HG02943 (cell line): Measurements from ENCODE around the gene GCNT2.
"Not testable (repeated sequence)": the region's sequence is repeated elsewhere in the genome, so short reads cannot be mapped to it uniquely, and the experiment has no call there.

Source experiments
- ATAC-seq: cut with Tn5 transposase; IDR thresholded peaks from one replicate; pipeline ENCODE4 v1.9.1; 2021; ENCODE audit warnings: mild to moderate bottlenecking, low read depth, moderate library complexity; ENCODE audit not compliant: unreplicated experiment

GCNT2 gene

GRCh38 chr6:10543488-10543887 lies 22.3 kb downstream of the GCNT2 start:
- ATAC-seq: no peak

- no peak for ATAC-seq
Observed at GRCh38 chr6:10545482-10545881, 24.3 kb downstream of the GCNT2 start.

GRCh38 chr6:10547809-10548208 lies 26.7 kb downstream of the GCNT2 start:
- ATAC-seq: no peak

- no peak for ATAC-seq
Observed at GRCh38 chr6:10550764-10551163, 29.6 kb downstream of the GCNT2 start.

- no peak for ATAC-seq
Observed at GRCh38 chr6:10552270-10552810, 31.2 kb downstream of the GCNT2 start.

GRCh38 chr6:10553871-10554270 lies 32.7 kb downstream of the GCNT2 start:
- no peak for ATAC-seq

GRCh38 chr6:10554826-10555225 lies 33.7 kb downstream of the GCNT2 start:
- ATAC-seq: no peak

GRCh38 chr6:10555625-10556309 lies 34.6 kb downstream of the GCNT2 start:
- no peak for ATAC-seq

GRCh38 chr6:10556589-10556988 lies 35.4 kb downstream of the GCNT2 start:
- no peak for ATAC-seq

- ATAC-seq: no peak
Observed at GRCh38 chr6:10556992-10557391, 35.8 kb downstream of the GCNT2 start.

- no peak for ATAC-seq
Observed at GRCh38 chr6:10557913-10558312, 36.8 kb downstream of the GCNT2 start.

GRCh38 chr6:10558565-10558964 lies 37.4 kb downstream of the GCNT2 start:
- ATAC-seq: no peak

- ATAC-seq: no peak
Observed at GRCh38 chr6:10559522-10560152, 38.5 kb downstream of the GCNT2 start.

- no peak for ATAC-seq
Observed at GRCh38 chr6:10561611-10562199, 40.6 kb downstream of the GCNT2 start.

GRCh38 chr6:10564975-10565673 lies 44.0 kb downstream of the GCNT2 start:
- ATAC-seq: no peak

GRCh38 chr6:10565913-10566312 lies 44.8 kb downstream of the GCNT2 start:
- no peak for ATAC-seq

GRCh38 chr6:10567256-10568026 lies 46.3 kb downstream of the GCNT2 start:
- no peak for ATAC-seq

- ATAC-seq: no peak
Observed at GRCh38 chr6:10569392-10570127, 48.4 kb downstream of the GCNT2 start.

- ATAC-seq: not testable (repeated sequence)
Observed at GRCh38 chr6:10575519-10575918, 54.4 kb downstream of the GCNT2 start.

- ATAC-seq: no peak
Observed at GRCh38 chr6:10576226-10576625, 55.1 kb downstream of the GCNT2 start.
